Nephron (organoid): Measurements from ENCODE around the gene PRKAR1B.

Experiments used
- H3K27ac Mint-ChIP-seq, 3 experiments: 2 replicates each; pipeline ENCODE4 v1.8.0; 2020; ENCODE audit warnings: mixed read lengths in 3 of 3, mild to moderate bottlenecking in 2 of 3, moderate library complexity in 1 of 3
- H3K27me3 Mint-ChIP-seq: 2 replicates; pipeline ENCODE4 v1.8.0; 2021; ENCODE audit warnings: low read depth, mild to moderate bottlenecking, moderate library complexity, mixed read lengths
- H3K36me3 Mint-ChIP-seq: 2 replicates; pipeline ENCODE4 v1.8.0; 2020; ENCODE audit warnings: low read depth, mixed read lengths
- H3K4me1 Mint-ChIP-seq: 2 replicates; pipeline ENCODE4 v1.8.0; 2020; ENCODE audit warnings: mixed read lengths
- H3K4me3 Mint-ChIP-seq, 3 experiments: 2 replicates each; pipeline ENCODE4 v1.8.0; 2020; ENCODE audit warnings: mild to moderate bottlenecking in 3 of 3, mixed read lengths in 3 of 3, moderate library complexity in 2 of 3
- H3K9me3 Mint-ChIP-seq: 2 replicates; pipeline ENCODE4 v1.8.0; 2020; ENCODE audit warnings: mixed read lengths
- TF ChIP-seq, protein P1 (sequence below), 3 experiments: fragments of 200-600 bp; sonication (generic); IDR thresholded peaks; one replicate each; pipeline ENCODE4 v1.5.0; 2021; ENCODE audit warnings: antibody characterized with exemption in 3 of 3; ENCODE audit not compliant: unreplicated experiment in 3 of 3

PRKAR1B gene

DNA sequence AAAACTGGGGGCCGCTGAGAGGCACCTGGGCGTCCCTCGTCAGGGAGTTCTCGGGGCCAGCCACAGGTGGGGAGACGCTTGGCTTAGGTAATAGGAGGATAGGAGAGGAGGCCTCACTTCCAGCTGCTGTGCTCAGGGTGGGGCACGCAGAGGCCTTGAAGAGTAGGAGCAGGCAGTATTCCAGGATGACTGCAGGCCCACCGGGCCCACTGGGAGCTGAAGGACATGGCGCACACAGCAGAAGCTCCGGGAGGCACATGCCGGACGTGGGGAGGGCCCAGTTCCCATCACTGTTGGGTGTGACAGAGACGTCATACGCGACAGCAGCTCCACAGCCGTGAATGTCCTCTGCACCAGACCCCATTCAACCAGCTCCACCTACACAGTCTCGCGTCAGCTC lies 185.4 kb downstream of the PRKAR1B start:
- H3K4me3 Mint-ChIP-seq = no peak overlapping the region
- TF ChIP-seq, protein P1, sequence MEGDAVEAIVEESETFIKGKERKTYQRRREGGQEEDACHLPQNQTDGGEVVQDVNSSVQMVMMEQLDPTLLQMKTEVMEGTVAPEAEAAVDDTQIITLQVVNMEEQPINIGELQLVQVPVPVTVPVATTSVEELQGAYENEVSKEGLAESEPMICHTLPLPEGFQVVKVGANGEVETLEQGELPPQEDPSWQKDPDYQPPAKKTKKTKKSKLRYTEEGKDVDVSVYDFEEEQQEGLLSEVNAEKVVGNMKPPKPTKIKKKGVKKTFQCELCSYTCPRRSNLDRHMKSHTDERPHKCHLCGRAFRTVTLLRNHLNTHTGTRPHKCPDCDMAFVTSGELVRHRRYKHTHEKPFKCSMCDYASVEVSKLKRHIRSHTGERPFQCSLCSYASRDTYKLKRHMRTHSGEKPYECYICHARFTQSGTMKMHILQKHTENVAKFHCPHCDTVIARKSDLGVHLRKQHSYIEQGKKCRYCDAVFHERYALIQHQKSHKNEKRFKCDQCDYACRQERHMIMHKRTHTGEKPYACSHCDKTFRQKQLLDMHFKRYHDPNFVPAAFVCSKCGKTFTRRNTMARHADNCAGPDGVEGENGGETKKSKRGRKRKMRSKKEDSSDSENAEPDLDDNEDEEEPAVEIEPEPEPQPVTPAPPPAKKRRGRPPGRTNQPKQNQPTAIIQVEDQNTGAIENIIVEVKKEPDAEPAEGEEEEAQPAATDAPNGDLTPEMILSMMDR (IDR thresholded peaks at IDR 0.05; ENCODE audit: unreplicated experiment in 3 of 3) = no peak
- H3K27ac Mint-ChIP-seq = no peak overlapping the region
- H3K4me1 Mint-ChIP-seq = peaks cover 11% of the 10 kb centered on the region
- H3K27me3 Mint-ChIP-seq = peaks cover 8% of the 10 kb centered on the region
- H3K9me3 Mint-ChIP-seq = peaks cover 5% of the 10 kb centered on the region
- H3K36me3 Mint-ChIP-seq = peaks cover 3% of the 10 kb centered on the region

DNA sequence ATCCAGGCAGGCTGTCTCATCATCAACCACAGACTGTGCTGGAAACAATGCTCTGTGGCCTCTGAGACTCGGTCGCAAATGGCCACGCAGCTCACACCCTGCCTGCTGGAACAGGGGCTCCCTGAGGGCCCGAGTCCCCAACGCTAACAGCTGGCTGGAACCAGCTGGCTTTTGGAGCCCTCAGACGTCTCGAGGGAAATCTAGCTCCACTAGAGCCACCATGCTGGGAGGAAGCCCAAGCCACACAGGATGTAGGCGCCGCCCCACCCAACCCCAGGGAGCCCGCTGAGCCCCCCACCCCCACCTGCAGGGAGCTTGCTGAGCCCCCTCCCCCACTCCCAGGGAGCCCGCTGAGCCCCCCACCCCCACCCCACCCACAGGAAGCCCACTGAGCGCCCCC lies 186.1 kb downstream of the PRKAR1B start:
- Mint-ChIP-seq H3K4me1 (peaks cover 11% of the 10 kb centered on the region), H3K27ac (no peak overlapping the region), H3K27me3 (peaks cover 8% of the 10 kb centered on the region), H3K4me3 (no peak overlapping the region), H3K36me3 (peaks cover 3% of the 10 kb centered on the region), H3K9me3 (peaks cover 5% of the 10 kb centered on the region)
- TF ChIP-seq, protein P1 (IDR thresholded peaks at IDR 0.05; ENCODE audit: unreplicated experiment in 3 of 3) = no peak

DNA sequence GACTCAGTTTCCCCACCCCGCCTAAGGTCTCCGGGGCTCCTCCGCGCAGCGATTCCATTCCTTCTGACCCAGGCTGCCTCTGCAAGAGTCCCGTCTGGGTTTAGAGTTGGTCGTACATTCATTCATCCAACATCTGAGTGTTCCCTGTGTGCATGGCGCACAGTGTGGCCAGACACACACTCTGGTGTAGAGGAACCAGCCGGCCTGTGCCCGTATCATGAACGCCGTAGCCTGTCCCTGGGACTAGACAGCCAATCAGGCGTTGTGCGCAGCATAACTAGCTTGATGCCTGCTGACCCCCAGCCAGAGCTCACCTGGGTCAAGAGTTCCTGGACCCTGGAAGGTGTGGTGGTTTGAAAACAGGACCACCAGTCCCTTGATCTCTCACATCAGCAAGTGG lies 186.5 kb downstream of the PRKAR1B start:
- Mint-ChIP-seq H3K9me3 (peaks cover 5% of the 10 kb centered on the region), H3K36me3 (peaks cover 3% of the 10 kb centered on the region), H3K27ac (peak overlapping the region in 2 of 3 experiments; percentile 34 to 76), H3K4me3 (no peak overlapping the region), H3K4me1 (peaks cover 11% of the 10 kb centered on the region), H3K27me3 (peaks cover 8% of the 10 kb centered on the region)
- TF ChIP-seq, protein P1 (IDR thresholded peaks at IDR 0.05; ENCODE audit: unreplicated experiment in 3 of 3) = no peak

DNA sequence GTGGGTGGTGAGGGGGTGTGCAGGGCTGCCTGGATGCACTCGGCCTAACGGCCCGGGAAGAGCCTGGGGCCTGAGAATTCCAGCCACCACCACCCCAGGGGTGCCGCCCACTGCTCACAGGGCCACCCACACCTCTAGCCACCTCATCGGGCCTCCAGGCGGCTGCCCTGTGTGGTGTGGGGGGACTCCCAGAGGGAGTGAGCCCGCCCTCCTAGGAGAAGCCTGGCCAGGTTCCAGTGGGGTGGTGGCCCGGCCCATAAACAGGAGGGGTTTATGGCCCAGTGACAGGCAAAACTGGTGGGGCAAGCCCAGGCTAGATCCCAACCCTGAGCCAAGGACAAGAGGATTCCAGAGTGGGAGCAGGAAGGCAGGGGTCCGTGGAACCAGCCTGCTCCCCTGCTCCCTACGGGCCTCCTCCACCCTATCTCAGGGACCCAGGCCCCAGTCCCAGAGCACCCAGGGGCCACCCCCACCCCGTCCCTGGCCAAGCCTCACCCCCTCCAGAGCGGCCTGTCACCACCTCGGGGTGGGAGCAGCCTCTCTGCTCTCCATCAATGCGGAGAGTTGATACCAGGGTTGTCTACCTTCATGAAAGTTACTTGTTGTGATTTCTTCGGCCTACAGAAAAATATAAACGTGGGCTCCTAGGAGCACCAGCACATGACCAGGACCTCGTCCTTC lies 187.2 kb downstream of the PRKAR1B start:
- H3K9me3 Mint-ChIP-seq = peaks cover 2% of the 10 kb centered on the region
- H3K4me1 Mint-ChIP-seq = peaks cover 11% of the 10 kb centered on the region
- no peak overlapping the region for H3K4me3 Mint-ChIP-seq
- no peaks in the 10 kb centered on the region for H3K36me3 Mint-ChIP-seq
- TF ChIP-seq, protein P1 (IDR thresholded peaks at IDR 0.05; ENCODE audit: unreplicated experiment in 3 of 3) = no peak
- peak overlapping the region; percentile 34 to 76 (median 36) for H3K27ac Mint-ChIP-seq
- H3K27me3 Mint-ChIP-seq = peaks cover 13% of the 10 kb centered on the region

DNA sequence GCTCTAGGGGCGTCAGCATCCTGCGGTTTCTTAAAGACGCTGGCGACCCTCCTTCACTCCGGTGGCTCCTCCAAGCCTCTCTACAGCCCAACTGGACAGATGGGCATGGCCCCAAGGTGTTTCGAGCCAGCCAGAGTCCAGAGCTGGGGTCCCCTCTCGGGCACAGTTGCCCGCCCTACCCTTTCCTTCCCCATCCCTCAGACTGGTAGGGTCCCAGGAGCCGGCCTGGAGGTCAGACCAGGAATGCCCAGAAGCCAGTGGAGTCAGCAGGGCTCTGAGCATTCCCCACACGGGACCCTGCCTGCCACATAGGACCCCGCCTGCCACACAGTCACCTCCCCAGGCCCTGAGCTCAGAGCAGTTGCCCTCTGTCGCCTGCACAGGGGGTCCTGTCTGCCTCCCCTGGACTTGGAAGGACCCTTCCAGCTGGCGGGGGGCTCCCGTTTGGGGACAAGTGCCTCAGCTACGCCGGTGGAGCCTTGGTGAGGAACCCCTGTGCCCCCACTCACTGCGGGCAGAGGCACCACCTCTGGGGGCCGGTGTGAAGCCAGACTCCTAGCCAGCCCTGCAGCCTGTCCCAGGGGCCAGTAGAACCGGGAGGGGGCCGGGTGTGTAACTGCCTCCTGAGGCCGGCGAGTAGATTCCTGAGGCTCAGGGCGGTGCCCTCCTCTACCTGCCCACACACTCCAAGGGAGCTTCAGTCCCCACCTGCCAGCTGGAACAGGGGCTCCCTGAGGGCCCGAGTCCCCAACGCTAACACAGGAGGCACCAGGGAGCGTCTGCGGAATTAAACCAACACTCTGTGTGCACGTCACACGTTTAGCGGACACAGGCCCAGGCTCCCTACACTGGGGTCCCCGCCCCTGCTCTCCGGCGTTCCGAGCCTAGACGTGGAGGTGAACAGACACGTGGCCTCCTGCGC lies 188.1 kb downstream of the PRKAR1B start:
- TF ChIP-seq, protein P1 (IDR thresholded peaks at IDR 0.05; ENCODE audit: unreplicated experiment in 3 of 3) = no peak
- no peaks in the 10 kb centered on the region for H3K36me3 Mint-ChIP-seq
- peak overlapping the region in 1 of 3 experiments; percentile 69 for H3K27ac Mint-ChIP-seq
- no peak overlapping the region for H3K4me3 Mint-ChIP-seq
- peaks cover 2% of the 10 kb centered on the region for H3K9me3 Mint-ChIP-seq
- peaks cover 11% of the 10 kb centered on the region for H3K4me1 Mint-ChIP-seq
- peaks cover 15% of the 10 kb centered on the region for H3K27me3 Mint-ChIP-seq
